Psoas muscle (tissue), 8 donors: ENCODE data around the gene TTN. TPM values are rescaled to one million over a fixed set of nuclear protein-coding genes. Genes with fewer than 3 reads are reported as not detected.
A peak's percentile ranks its signal among the peaks of the same experiment; 100 is the strongest.

ENCODE experiments used
- ATAC-seq, 4 donors: fragments of 200-7000 bp; cut with Tn5 transposase; one replicate each; pipeline ENCODE4 v1.9.1; 2020; ENCODE audit warnings: moderate library complexity in 3 of 4, mild to moderate bottlenecking in 2 of 4
- DNase-seq, 2 donors: peaks; one replicate each; pipeline ENCODE4 v3.0.0-alpha.2; 2020
- H3K27ac ChIP-seq: fragments of 200-600 bp; one replicate; pipeline ENCODE4 v1.8.0; 2022
- H3K27me3 ChIP-seq, 3 donors: fragments of 200-600 bp in 1 of 3; one replicate each; pipeline versions ENCODE4 v1.6.1 to v1.8.0; 2013 to 2022; ENCODE audit warnings: low read length in 2 of 3, mild to moderate bottlenecking in 2 of 3, moderate library complexity in 1 of 3; ENCODE audit not compliant: insufficient read depth in 3 of 3
- H3K36me3 ChIP-seq, 2 donors: fragments of 200-600 bp in 1 of 2; one replicate each; pipeline versions ENCODE4 v1.6.1 to v1.8.0; 2013 to 2022; ENCODE audit warnings: low read depth in 1 of 2, mild to moderate bottlenecking in 1 of 2, moderate library complexity in 1 of 2; ENCODE audit not compliant: insufficient read depth in 1 of 2
- H3K4me1 ChIP-seq: fragments of 200-600 bp; one replicate; pipeline ENCODE4 v1.8.0; 2022
- H3K4me3 ChIP-seq: fragments of 200-600 bp; one replicate; pipeline ENCODE4 v1.8.0; 2022; ENCODE audit warnings: mild to moderate bottlenecking
- H3K9me3 ChIP-seq: fragments of 200-600 bp; one replicate; pipeline ENCODE4 v1.8.0; 2022
- CTCF ChIP-seq: fragments of 200-600 bp; IDR thresholded peaks from one replicate; pipeline ENCODE4 v1.8.0; 2022; ENCODE audit warnings: antibody characterized with exemption
- WGBS, 3 donors: extraction: QIAGEN DNeasy Blood & Tissue Kit; methylation state at CpG; one replicate each; pipeline versions ENCODE4 v1.1.6 to v1.1.7; 2013; 5-methylcytosine and 5-hydroxymethylcytosine counted together
- intact Hi-C, 2 donors: fragments of 100-400 bp; cut with DNase I; formaldehyde crosslinking; loops; one replicate each; pipeline versions ENCODE4 v1.11.0 to v1.14.2; 2022
- polyA plus RNA-seq, 3 donors: library from polyadenylated mRNA; stranded (reverse); fragments of 200-250 nt; gene quantifications; one replicate each; pipeline ENCODE4 v1.2.3, GENCODE V29; 2013
- total RNA-seq, 4 donors: library from RNA; stranded (reverse); fragmentation: NEBNext Ultra II Directional in 2 of 4; extraction: Animal tissue kit (Norgen Biotek cat#: 25700) in 2 of 4; gene quantifications; one replicate each; pipeline versions ENCODE4 v1.2.1 to v1.2.4, GENCODE V29; 2021 to 2023
- donor health status: healthy with polysubstance abuse.
- donor health status: DM: no; HTN: no; CAD: no; lungs with moderate emphysema.
- donor health status: Bipolar disorder and iron deficiency.
- donor health status: healthy.
- donor health status: DM: yes; HTN: yes; CAD: no.
- donor health status: DM: no; HTN: no; CAD: no.
- donor health status: DM: no; HTN: no; CAD: no.
- donor health status: DM: yes; HTN: yes; CAD: no.

TTN gene
- total and polyA plus RNA-seq, 7 donors = 137 to 7,650 (median 4,462) TPM

GRCh38 chr2:178482437-178482836, 324.8 kb downstream of the TTN start:
- Histone ChIP-seq H3K4me3 (peak overlapping the region; percentile 85), H3K27me3 (no peaks in the 10 kb centered on the region)
- DNase-seq = no peak

DNA sequence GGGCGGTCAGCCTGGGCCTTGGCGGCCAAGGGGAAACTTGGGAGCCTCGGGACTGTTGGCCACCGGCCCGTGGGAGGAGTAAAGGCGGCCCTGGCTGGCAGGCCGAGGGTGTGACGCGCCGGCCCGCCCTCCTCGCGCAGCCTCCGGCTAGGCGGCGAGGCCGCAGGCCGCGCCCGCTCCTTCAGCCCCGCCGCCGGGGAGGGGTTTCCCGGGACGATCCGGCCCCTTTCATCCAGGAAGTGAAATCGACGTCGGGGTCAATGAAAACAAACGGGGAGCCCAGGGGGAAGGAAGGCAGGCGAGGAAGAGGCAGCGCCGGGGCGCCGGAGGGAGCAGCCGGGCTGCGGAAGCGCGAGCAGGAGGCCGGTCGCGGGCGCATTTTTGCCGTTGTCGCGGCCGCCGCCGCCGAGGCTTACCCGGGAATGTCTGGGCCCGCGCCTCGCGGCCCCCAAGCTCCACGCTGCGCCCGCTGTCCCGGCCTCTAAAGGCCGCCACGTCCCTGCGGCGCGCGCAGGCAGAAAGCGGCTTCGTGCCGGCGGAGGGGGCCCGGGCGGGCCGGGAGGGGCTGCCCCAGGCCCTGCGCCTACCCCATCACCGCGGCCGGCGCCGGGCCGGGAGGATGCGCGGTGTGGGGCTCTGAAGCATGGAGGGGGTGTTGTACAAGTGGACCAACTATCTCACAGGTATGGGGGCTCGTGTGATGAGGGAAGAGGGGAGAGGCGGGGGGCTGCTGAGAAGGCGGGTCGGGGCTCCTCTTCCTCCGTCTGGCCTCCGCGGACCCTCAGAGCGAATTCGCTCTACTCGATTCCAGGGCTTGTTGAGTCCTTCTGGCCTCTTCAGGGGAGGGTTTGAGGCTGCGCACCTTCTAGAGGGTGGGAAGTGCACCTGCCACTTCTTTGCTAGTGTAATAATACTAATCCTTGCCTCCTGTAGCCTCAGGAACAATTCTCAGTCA, 326.7 kb downstream of the TTN start, which contains the start of gene PLEKHA3:
Gene PLEKHA3 (plus strand): TSS at position 231 of the 955 bp plus-strand sequence. CDS start 413 bp downstream, at position 644.
- H3K4me1 ChIP-seq = peaks cover 48% of the 10 kb centered on the region
- ATAC-seq (peak; percentile 85 to 92 (median 87)), DNase-seq (peak; percentile 97 to 98)
- peak within 1 kb of the TSS; percentile 85 for H3K4me3 ChIP-seq
- H3K9me3 ChIP-seq = no peaks in the 10 kb centered on the region
- 0% methylated on average over 54 to 92 of the region's 92 CpGs for WGBS, 3 donors
- H3K36me3 ChIP-seq = peaks cover 0 to under 1% of the 10 kb centered on the region in 2 donors
- peak within 1 kb of the TSS; percentile 88 for H3K27ac ChIP-seq
- H3K27me3 ChIP-seq = no peaks in the 10 kb centered on the region
- intact Hi-C loops = loop anchor here in 1 of 2 donors (5.0 kb wide), 1 partner anchor 37 kb away; no protein-coding TSS in a partner anchor
- no peak for TF ChIP-seq CTCF

More at GRCh38 chr2:178482437-178482836, 324.8 kb downstream of the TTN start:
- H3K27ac ChIP-seq = no peak overlapping the region
- 90 to 97% (median 93%) methylated on average over 4 of the region's 4 CpGs for WGBS, 3 donors
- ATAC-seq = no peak
- H3K4me1 ChIP-seq = peaks cover 44% of the 10 kb centered on the region
- peaks cover 0 to 20% of the 10 kb centered on the region in 2 donors for H3K36me3 ChIP-seq
- intact Hi-C loops = loop anchor here in 1 of 2 donors (5.0 kb wide), 1 partner anchor 35 kb away; no protein-coding TSS in a partner anchor
- no peaks in the 10 kb centered on the region for H3K9me3 ChIP-seq
- no peak for TF ChIP-seq CTCF

DNA sequence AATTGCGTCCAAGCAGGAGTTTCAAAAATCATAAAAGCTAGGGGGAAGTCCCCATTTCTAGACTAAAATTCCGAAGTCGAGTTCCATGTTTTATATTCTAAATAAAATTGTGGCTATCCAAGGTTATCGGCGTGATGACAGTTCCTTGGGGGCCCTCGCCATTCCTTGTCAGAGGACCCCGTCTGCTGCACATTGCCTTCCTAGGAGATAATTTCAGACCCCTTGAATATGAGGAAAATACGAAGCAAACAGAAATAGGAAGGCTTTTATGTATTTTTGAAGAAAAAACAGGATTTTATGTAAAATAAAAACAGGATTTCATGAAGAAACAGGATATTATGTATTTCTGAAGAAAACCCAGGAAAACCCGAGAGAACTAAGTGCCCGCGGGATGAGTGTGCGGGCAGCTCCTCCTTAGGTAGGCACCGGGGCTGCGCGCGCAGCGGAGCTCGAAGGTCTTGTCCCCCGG, 327.4 kb downstream of the TTN start:
- no peaks in the 10 kb centered on the region for H3K36me3 ChIP-seq

GRCh38 chr2:178479275-178479616, 328.0 kb downstream of the TTN start:
- intact Hi-C loops = no loop called here
- ATAC-seq = no peak
- H3K27ac ChIP-seq = peak overlapping the region; percentile 88
- WGBS, 3 donors = 65 to 70% (median 67%) methylated on average over 4 of the region's 4 CpGs
- peaks cover 40% of the 10 kb centered on the region for H3K4me1 ChIP-seq
- no peaks in the 10 kb centered on the region for H3K36me3 ChIP-seq
- DNase-seq = no peak
- TF ChIP-seq CTCF = no peak
- no peaks in the 10 kb centered on the region for H3K9me3 ChIP-seq
- peak overlapping the region; percentile 78 for H3K4me3 ChIP-seq
- H3K27me3 ChIP-seq = no peaks in the 10 kb centered on the region

More for the DNA sequence above, 327.4 kb downstream of the TTN start:
- H3K27ac ChIP-seq = peak overlapping the region; percentile 88
- H3K9me3 ChIP-seq = no peaks in the 10 kb centered on the region
- H3K4me3 ChIP-seq = peak overlapping the region; percentile 85
- no peak for ATAC-seq
- no peaks in the 10 kb centered on the region for H3K27me3 ChIP-seq
- peaks cover 46% of the 10 kb centered on the region for H3K4me1 ChIP-seq
- no peak for TF ChIP-seq CTCF
- 21 to 25% (median 21%) methylated on average over 19 of the region's 19 CpGs for WGBS, 3 donors
- intact Hi-C loops = loop anchor here in 1 of 2 donors (5.0 kb wide), 1 partner anchor 38 kb away; no protein-coding TSS in a partner anchor
- DNase-seq = no peak
